ENCODE data around the gene KLKB1. TPM values are rescaled to one million over a fixed set of nuclear protein-coding genes. Genes with fewer than 3 reads are reported as not detected.

KLKB1 gene
- polyA plus RNA-seq, 1 donor (not counting 4 experiments of a cell fraction or from before 2014, with no cell fraction given), result 0.04 TPM

- no peak for TF ChIP-seq CTCF (optimal IDR thresholded peaks at IDR 0.05 in 1 of 3, IDR thresholded peaks at IDR 0.05 in 1 of 3, conservative IDR thresholded peaks at IDR 0.05 in 1 of 3; ENCODE audit: extremely low read depth in 1 of 3, insufficient read depth in 2 of 3, low read length in 3 of 3)
- no peak for TF ChIP-seq EZH2 (IDR thresholded peaks at IDR 0.05; ENCODE audit: low read length)
- no peaks in the 10 kb centered on the region for H3K4me1 ChIP-seq (ENCODE audit: control insufficient read depth, extremely low read depth, insufficient read depth, low read length)
- FAIRE-seq (no peak), DNase-seq (ENCODE audit: low read depth, low spot score) (no peak)
- H3K4me2 ChIP-seq (ENCODE audit: control insufficient read depth, extremely low read depth, insufficient read depth, low read depth, low read length), result no peak overlapping the region
- H3K27ac ChIP-seq (ENCODE audit: control insufficient read depth, insufficient read depth, low read length), result no peak overlapping the region
- no peak overlapping the region for H2AFZ ChIP-seq (ENCODE audit: control insufficient read depth, low read length)
- no peak overlapping the region for H3K4me3 ChIP-seq (ENCODE audit: control insufficient read depth in 2 of 3, extremely low read depth in 1 of 3, insufficient read depth in 2 of 3, low read depth in 1 of 3, low read length in 3 of 3)
- H3K9me3 ChIP-seq (ENCODE audit: control insufficient read depth, low read depth, low read length), result no peaks in the 10 kb centered on the region
- dilution Hi-C loops (cut with MboI; ENCODE audit: extremely low pct_ligation_motif_present, low sequenced_read_pairs), result no loop called here
- no peak overlapping the region for H3K9ac ChIP-seq (ENCODE audit: control insufficient read depth, extremely low read depth, insufficient read depth, low read length)
- H3K36me3 ChIP-seq (ENCODE audit: control insufficient read depth in 2 of 2, extremely low read depth in 1 of 2, insufficient read depth in 2 of 2, low read length in 2 of 2), result no peaks in the 10 kb centered on the region
- H4K20me1 ChIP-seq (ENCODE audit: control insufficient read depth, extremely low read depth, insufficient read depth, low read length), result no peaks in the 10 kb centered on the region
- H3K79me2 ChIP-seq (ENCODE audit: control insufficient read depth, insufficient read depth, low read length), result no peaks in the 10 kb centered on the region
- no peaks in the 10 kb centered on the region for H3K27me3 ChIP-seq (ENCODE audit: control insufficient read depth, extremely low read depth, insufficient read depth, low read length)
- H3K9me1 ChIP-seq (ENCODE audit: control insufficient read depth, extremely low read depth, insufficient read depth, low read length), result no peaks in the 10 kb centered on the region
Measured at GRCh38 chr4:186307497-186307896, 80.2 kb downstream of the KLKB1 start.

- Histone ChIP-seq H3K36me3 (ENCODE audit: control insufficient read depth in 2 of 2, extremely low read depth in 1 of 2, insufficient read depth in 2 of 2, low read length in 2 of 2) (no peaks in the 10 kb centered on the region), H4K20me1 (ENCODE audit: control insufficient read depth, extremely low read depth, insufficient read depth, low read length) (no peaks in the 10 kb centered on the region), H3K4me3 (ENCODE audit: control insufficient read depth in 2 of 3, extremely low read depth in 1 of 3, insufficient read depth in 2 of 3, low read depth in 1 of 3, low read length in 3 of 3) (no peak overlapping the region), H3K9me3 (ENCODE audit: control insufficient read depth, low read depth, low read length) (no peaks in the 10 kb centered on the region), H3K9me1 (ENCODE audit: control insufficient read depth, extremely low read depth, insufficient read depth, low read length) (no peaks in the 10 kb centered on the region), H3K9ac (ENCODE audit: control insufficient read depth, extremely low read depth, insufficient read depth, low read length) (no peak overlapping the region), H3K4me2 (ENCODE audit: control insufficient read depth, extremely low read depth, insufficient read depth, low read depth, low read length) (no peak overlapping the region), H2AFZ (ENCODE audit: control insufficient read depth, low read length) (no peak overlapping the region), H3K27ac (ENCODE audit: control insufficient read depth, insufficient read depth, low read length) (no peak overlapping the region), H3K27me3 (ENCODE audit: control insufficient read depth, extremely low read depth, insufficient read depth, low read length) (no peaks in the 10 kb centered on the region), H3K79me2 (ENCODE audit: control insufficient read depth, insufficient read depth, low read length) (no peaks in the 10 kb centered on the region), H3K4me1 (ENCODE audit: control insufficient read depth, extremely low read depth, insufficient read depth, low read length) (no peaks in the 10 kb centered on the region)
- DNase-seq (ENCODE audit: low read depth, low spot score) (no peak), FAIRE-seq (no peak)
- dilution Hi-C loops (cut with MboI; ENCODE audit: extremely low pct_ligation_motif_present, low sequenced_read_pairs), result no loop called here
- TF ChIP-seq EZH2 (IDR thresholded peaks at IDR 0.05; ENCODE audit: low read length), result no peak
- no peak for TF ChIP-seq CTCF (optimal IDR thresholded peaks at IDR 0.05 in 1 of 3, IDR thresholded peaks at IDR 0.05 in 1 of 3, conservative IDR thresholded peaks at IDR 0.05 in 1 of 3; ENCODE audit: extremely low read depth in 1 of 3, insufficient read depth in 2 of 3, low read length in 3 of 3)
Measured at GRCh38 chr4:186307916-186308315, 80.6 kb downstream of the KLKB1 start.

Other genes starting within 250 kb of the KLKB1 start
- gene TLR3, start 158.4 kb upstream of the KLKB1 start, polyA plus RNA-seq, result 5.6 to 9.3 TPM (median 8.8 TPM) in 3 replicates
- gene FAM149A, start 122.8 kb upstream of the KLKB1 start, polyA plus RNA-seq, result 0.41 to 0.68 TPM (median 0.66 TPM) in 3 replicates
- 4.8 to 10.2 TPM (median 8.8 TPM) in 3 replicates for gene CYP4V2, start 35.9 kb upstream of the KLKB1 start, polyA plus RNA-seq
- not detected in 3 replicates for gene F11, start 38.7 kb downstream of the KLKB1 start, polyA plus RNA-seq